GM21528 (cell line): Measurements from ENCODE around the gene SLC7A6.

Experiments used
- ATAC-seq: cut with Tn5 transposase; IDR thresholded peaks from one replicate; pipeline ENCODE4 v1.9.1; 2021; ENCODE audit warnings: mild to moderate bottlenecking, moderate library complexity; ENCODE audit not compliant: unreplicated experiment, low FRiP score

SLC7A6 gene

DNA sequence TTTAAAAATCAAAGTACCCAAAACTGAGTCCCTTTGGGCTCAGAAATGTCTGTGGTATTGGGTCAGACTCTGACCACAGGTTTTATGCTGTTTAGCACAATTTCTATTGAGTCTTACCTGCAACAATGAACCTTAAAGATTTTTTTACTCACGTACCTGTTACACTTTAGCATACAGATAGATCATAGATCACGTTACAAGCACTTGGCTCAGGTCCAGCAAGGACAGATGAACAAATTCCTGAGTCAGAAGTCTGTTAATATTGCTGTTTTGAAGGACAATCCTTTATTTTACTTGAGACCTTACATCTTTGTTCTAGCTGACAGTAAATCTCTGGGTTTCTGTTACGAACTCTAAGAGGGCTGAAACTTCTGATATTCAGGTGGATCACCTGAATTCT lies 33.6 kb downstream of the SLC7A6 start:
- ATAC-seq, result no peak

DNA sequence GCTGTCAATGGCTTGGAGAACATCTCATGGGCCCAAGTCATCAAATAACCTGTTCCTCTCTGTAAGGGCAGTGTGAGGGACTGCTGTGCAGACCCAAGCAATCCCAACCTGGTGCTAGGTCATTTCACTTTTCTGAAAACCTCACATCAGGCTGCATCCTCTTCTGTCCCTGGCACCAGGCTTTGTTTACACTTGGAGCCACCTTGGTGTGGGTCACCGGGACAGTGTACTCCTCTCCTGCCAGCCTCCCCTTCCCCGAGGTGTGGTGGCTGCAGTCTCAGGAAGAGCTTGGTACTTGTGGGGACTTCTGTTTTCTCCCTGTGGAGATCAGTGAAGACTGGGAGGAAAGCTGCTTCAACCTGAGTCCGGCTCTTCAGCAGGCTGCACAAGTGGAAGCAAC lies 34.0 kb downstream of the SLC7A6 start:
- no peak for ATAC-seq

GRCh38 chr16:68298907-68299561 lies 34.7 kb downstream of the SLC7A6 start:
- ATAC-seq, result no peak

- no peak for ATAC-seq
Measured at GRCh38 chr16:68299571-68300453, 35.5 kb downstream of the SLC7A6 start.

DNA sequence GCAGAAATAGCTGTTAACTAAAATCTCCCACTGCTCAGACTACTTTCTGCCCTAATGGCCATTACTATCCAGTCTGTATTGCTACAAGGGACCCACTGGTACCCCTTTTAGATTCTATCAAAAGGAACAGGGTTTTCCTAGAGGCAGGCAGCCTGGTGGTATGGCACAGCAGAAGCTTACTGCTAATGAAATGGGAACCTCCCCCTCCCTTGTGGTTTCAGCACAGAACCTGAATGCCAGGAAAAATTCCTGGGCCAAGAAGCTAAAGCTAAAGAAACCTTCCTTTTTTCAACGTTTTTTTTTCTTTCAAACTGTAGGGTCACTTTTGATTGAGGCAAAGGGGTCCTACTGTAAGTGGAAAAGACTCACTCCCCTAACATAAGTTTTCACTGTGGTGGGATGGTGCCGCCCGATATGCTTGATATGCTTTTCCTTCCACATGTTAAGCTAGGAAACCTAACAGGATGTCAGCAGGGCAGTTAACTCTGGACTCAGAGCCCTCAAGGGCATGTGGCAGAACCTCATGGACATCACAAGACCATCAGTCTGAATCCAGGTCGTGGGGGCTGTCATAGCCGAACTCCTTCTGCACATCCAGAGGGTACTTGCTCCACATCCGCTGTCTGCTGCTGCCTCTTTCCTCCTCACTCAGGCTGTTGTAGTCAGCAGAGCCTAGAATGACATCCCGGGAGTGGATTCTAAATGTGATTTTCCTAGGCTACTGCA lies 36.6 kb downstream of the SLC7A6 start:
- no peak for ATAC-seq

DNA sequence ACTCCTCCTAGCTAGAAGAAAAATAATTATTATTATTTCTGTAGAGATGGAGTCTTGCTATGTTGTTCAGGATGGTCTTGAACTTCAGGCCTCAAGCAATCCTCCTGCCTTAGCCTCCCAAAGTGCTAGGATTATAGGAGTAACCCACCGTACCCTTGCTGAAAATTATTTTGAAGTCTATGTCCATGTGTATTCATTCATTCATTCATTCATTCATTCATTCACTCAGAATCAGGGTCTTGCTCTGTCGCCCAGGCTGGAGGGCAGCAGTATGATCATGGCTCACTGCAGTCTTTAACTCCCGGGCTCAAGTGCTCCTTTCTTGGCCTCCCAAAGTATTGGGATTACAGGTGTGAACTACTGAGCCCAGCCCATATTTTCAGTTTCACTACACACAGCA lies 42.3 kb downstream of the SLC7A6 start:
- ATAC-seq, result no peak

DNA sequence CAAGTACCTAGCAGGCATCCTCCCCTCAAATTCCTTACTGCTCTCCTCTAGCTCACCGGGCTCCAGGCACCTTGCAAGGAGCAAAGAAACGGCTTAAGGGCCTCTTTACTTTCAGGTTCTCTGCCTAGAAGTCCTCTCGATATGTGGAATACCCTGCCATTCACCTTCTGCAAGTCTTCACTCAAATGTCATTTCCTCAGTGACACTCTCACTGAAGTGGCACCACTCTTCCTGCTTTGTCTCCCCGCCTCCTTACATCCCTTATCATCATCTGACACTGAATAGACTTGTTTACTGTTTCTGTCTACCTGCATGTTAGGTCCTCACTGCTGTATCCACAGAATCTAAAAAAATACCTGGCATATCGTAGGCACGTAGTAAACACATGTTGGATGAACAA lies 45.5 kb downstream of the SLC7A6 start:
- no peak for ATAC-seq

DNA sequence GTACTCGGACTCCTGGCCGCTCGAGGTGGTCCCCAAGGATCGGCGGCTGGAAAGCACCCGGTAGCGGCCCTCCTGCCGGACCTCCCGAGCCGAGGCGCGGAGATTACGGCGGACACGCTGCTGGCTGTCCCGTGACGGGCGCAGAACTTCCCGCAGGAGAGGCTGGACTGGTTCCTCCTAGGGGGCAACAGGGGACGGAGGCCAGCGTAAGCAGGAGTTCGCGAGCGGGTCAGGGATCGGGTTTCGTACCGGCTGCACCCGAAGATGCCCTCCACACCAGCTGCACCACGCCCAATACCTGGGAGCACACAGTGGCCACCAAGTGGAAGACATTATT lies 46.1 kb downstream of the SLC7A6 start:
- peak; percentile 42 for ATAC-seq

GRCh38 chr16:68310774-68311511 lies 46.6 kb downstream of the SLC7A6 start, which contains the start of the genes PRMT7 and SLC7A6OS:
PRMT7 (plus strand) TSS chr16:68311019; CDS start chr16:68315980, 4,961 bp downstream.
SLC7A6OS (minus strand) TSS chr16:68310946; CDS start chr16:68310926, 20 bp downstream.
- ATAC-seq, result peak; percentile 98

DNA sequence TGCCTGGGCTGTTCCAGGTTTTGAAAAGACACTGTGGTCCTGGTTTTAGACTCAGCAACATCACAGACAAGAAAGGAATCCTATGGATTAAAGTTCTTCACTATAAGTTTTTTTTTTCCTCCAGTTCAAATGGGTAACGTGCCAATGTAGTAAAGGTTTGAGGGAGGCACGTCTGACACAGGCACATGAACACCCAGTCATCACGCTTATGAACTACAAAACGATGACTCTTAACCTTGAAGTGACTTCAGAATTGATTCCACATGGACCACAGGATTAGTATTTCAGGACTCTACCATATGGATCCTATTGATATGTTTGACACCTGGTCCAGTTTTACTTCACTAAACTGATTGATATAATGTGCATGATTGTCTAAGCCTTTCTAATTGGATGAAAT lies 48.8 kb downstream of the SLC7A6 start:
- no peak for ATAC-seq

DNA sequence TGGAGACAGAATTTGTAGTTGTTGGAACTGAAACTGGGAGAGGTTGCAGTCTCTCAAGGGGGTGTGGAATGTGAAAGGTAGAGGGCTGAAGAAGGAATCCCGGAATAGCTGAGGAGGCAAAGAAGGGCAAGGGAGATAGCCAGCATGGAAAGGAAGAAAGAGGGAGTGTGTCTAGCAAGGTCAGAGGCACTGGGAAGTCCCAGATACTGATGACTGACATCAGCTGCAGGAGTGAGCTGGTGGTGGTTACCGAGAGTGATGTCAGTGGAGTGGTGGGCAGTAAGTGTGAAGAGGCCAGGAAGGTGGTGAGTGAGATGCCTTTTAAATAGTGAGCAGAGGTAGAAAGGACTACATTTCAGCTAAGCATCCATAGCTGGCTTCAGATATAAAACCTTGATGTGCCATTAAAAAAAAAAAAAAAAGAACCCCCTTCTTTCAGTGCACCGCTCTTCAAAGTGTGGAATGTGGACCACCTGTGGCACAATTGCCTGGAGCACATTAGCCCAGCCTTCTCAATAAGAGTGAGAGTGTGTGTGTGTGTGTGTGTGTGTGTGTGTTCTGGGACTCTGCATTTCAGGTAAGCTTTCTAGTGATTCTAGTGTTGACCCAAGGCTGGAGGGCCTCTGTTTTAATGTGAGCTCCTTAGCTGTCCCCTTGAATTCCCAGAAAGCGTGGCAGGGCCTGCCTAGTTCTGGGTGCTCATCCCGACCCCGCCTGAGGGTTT lies 55.0 kb downstream of the SLC7A6 start:
- no peak for ATAC-seq

DNA sequence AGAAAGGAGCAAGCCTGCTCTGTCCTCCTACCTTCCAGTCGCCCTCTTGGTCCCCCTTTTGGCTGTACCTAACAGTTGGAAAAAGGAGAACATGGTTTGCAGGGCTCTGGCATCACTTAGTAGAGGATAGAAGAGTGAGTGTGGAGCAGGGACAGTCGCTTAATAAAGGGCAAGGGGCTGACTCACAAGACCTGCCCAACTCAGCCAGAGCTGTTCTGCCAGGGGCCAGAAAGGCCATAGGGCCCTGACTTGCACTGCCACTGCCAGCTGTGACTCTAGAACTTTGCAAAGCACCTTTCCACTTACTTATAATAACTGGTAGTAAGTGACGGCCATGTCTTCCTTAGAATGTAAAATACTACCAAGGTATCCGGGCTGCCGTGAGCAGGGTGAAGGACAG lies 60.0 kb downstream of the SLC7A6 start:
- no peak for ATAC-seq

- ATAC-seq, result no peak
Measured at GRCh38 chr16:68324780-68325357, 60.5 kb downstream of the SLC7A6 start.

GRCh38 chr16:68328151-68328859 lies 64.0 kb downstream of the SLC7A6 start:
- peak; percentile 55 for ATAC-seq

- ATAC-seq, result no peak
Measured at GRCh38 chr16:68328860-68329390, 64.6 kb downstream of the SLC7A6 start.

DNA sequence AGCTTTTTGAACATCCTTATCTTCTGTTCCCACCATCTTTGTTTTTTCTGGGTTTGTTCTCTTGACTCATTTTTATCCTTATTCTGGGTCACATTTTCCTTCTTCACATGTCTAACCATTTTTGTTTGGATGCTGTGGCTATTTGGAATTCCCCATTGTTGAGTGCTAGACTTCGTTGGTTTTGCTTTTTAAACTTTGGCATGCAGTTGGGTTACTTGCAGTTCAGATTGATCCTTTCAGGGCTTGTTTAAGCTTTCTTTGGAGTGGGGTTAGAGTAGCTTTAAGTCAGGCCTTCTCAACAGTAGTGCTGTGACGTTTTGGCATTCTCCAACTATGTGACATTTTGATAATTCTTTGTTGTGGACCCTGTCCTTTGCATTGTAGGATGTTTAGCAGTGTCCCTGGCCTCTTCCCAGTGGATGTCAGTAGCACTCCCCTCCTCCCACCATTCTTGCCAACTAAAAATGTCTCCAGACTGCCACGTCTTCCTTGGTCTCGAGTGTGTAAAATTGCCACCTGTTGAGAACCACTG lies 67.6 kb downstream of the SLC7A6 start:
- ATAC-seq, result no peak

DNA sequence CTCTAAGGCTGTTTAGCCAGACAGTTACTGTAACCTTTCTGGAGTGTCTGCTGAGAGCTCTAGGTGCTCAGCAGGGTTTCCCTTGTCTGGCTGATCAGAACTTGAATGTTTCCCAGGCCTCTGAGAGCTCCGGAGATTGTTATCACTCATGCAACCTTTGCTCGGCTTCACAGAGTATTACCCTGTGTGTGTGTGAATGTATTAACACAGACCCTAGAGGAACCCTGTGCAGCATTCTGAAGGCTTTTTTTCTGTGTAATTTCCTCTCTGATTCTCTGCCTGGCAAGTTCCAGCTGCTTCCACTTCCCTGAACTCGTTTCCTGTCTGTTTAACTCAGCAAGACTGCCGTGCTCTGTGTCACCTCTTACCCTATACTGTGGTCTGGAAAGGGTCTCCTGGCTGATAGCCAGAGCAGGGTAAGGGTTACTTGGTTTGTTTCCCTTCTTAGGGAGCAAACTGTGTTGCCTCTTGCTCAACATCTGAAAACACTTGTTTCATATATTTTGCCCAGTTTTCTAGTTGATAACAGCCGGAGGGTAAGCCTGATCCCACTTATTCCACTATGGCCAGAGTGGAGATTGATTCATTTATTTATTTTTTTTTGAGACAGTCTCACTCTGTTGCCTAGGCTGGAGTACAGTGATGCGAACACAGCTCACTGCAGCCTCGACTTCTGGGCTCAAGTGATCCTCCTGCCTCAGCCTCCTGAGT lies 68.2 kb downstream of the SLC7A6 start:
- no peak for ATAC-seq

GRCh38 chr16:68335175-68335574 lies 70.8 kb downstream of the SLC7A6 start:
- ATAC-seq, result no peak
